ENCODE results near the gene SURF6. TPM values are rescaled to one million over a fixed set of nuclear protein-coding genes. Genes with fewer than 3 reads are reported as not detected.

SURF6 gene
- total RNA-seq, 1 experiment from 2014 or later, result 16.1 TPM

DNA sequence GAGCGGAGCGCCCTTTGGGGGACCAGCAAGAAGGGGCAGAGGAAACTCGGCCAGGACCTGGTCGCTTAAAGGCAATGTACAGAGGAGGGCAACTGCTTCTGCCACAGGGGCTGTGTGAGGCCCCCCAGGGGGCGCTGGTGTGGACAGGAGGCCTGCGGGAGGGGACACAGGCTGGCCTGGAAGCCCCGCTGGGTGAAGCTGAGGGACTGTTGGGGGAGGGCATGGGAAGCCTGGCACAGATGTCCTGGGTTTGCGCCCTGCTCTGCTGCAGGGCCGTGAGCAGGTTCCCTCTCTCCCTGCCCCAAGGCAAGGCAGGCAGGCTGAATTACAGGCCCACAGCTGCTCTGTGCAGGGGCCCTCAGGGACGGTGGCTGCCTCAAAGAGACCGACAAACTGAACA is 6.6 kb upstream of the SURF6 start:
- no TSS peak for BruUV-seq (replicated peaks)
- in situ Hi-C loops (cut with HindIII; ENCODE audit: low pct_unique_long_range_greater_than_20kb, low sequenced_read_pairs) (no loop called here), intact Hi-C loops (cut with micrococcal nuclease; ENCODE audit: unreplicated experiment) (no loop called here)
- H3K27me3 ChIP-seq (ENCODE audit: control insufficient read depth, insufficient read depth, low read length), result no peaks in the 10 kb centered on the region
- no peak overlapping the region for H3K27ac ChIP-seq (ENCODE audit: low read length)
- peaks cover 3% of the 10 kb centered on the region; the same call in 1 of the 2 replicates for H3K4me1 ChIP-seq (ENCODE audit: control insufficient read depth, insufficient read depth, low read length)
- ATAC-seq, result 0 out of 2 replicates have a peak, but pooled peaks have one; percentile 18
- CTCF ChIA-PET, result interaction anchor here (0.5 kb wide), 1 partner anchor 160 kb away, joined by 8 read pairs; no protein-coding TSS in a partner anchor
- POLR2A ChIA-PET, result no interaction called here
- DNase-seq (ENCODE audit: low read depth, low spot score), result no peak
- TF ChIP-seq TCF7L2 (IDR thresholded peaks at IDR 0.05; ENCODE audit: low read depth, low read length) (no peak), POLR2AphosphoS5 (IDR thresholded peaks at IDR 0.05; ENCODE audit: low read depth, low read length) (no peak), SIN3A (IDR thresholded peaks at IDR 0.05; ENCODE audit: borderline replicate concordance, insufficient read depth, low read depth, low read length) (no peak)
- TF ChIP-seq, protein P1, sequence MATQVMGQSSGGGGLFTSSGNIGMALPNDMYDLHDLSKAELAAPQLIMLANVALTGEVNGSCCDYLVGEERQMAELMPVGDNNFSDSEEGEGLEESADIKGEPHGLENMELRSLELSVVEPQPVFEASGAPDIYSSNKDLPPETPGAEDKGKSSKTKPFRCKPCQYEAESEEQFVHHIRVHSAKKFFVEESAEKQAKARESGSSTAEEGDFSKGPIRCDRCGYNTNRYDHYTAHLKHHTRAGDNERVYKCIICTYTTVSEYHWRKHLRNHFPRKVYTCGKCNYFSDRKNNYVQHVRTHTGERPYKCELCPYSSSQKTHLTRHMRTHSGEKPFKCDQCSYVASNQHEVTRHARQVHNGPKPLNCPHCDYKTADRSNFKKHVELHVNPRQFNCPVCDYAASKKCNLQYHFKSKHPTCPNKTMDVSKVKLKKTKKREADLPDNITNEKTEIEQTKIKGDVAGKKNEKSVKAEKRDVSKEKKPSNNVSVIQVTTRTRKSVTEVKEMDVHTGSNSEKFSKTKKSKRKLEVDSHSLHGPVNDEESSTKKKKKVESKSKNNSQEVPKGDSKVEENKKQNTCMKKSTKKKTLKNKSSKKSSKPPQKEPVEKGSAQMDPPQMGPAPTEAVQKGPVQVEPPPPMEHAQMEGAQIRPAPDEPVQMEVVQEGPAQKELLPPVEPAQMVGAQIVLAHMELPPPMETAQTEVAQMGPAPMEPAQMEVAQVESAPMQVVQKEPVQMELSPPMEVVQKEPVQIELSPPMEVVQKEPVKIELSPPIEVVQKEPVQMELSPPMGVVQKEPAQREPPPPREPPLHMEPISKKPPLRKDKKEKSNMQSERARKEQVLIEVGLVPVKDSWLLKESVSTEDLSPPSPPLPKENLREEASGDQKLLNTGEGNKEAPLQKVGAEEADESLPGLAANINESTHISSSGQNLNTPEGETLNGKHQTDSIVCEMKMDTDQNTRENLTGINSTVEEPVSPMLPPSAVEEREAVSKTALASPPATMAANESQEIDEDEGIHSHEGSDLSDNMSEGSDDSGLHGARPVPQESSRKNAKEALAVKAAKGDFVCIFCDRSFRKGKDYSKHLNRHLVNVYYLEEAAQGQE (IDR thresholded peaks at IDR 0.05; ENCODE audit: insufficient read depth in 1 of 2, low read depth in 2 of 2, low read length in 1 of 2), result no peak
- TF ChIP-seq, protein P2, sequence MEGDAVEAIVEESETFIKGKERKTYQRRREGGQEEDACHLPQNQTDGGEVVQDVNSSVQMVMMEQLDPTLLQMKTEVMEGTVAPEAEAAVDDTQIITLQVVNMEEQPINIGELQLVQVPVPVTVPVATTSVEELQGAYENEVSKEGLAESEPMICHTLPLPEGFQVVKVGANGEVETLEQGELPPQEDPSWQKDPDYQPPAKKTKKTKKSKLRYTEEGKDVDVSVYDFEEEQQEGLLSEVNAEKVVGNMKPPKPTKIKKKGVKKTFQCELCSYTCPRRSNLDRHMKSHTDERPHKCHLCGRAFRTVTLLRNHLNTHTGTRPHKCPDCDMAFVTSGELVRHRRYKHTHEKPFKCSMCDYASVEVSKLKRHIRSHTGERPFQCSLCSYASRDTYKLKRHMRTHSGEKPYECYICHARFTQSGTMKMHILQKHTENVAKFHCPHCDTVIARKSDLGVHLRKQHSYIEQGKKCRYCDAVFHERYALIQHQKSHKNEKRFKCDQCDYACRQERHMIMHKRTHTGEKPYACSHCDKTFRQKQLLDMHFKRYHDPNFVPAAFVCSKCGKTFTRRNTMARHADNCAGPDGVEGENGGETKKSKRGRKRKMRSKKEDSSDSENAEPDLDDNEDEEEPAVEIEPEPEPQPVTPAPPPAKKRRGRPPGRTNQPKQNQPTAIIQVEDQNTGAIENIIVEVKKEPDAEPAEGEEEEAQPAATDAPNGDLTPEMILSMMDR (IDR thresholded peaks at IDR 0.05), result peak; percentile 44
- no peaks in the 10 kb centered on the region; the same call in none of the 2 replicates for H3K36me3 ChIP-seq (ENCODE audit: control insufficient read depth, insufficient read depth, low read length)
- no peaks in the 10 kb centered on the region for H3K9me3 ChIP-seq (ENCODE audit: control insufficient read depth, insufficient read depth, low read depth, low read length)
- H3K4me3 ChIP-seq (ENCODE audit: low read depth in 2 of 2, low read length in 2 of 2), result no peak overlapping the region

DNA sequence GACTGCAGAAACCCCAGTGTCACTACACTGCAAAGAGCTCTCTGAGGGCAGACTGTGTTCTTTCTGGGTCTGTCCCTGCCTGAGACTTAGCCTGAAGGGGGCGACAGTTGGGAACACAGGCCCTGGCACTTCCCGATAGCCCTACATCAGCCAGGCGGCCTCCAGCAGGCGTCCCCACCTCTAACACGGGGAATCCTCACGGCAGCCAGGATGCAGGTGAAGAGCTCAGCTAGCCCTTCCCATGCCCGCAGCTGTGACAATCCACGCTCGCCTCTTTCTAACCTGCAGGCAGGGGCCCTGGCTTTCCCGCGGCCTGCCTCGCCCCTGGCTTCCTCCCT is 6.0 kb upstream of the SURF6 start:
- peaks cover 3% of the 10 kb centered on the region for H3K4me1 ChIP-seq (ENCODE audit: control insufficient read depth, insufficient read depth, low read length)
- no peaks in the 10 kb centered on the region for H3K9me3 ChIP-seq (ENCODE audit: control insufficient read depth, insufficient read depth, low read depth, low read length)
- H3K27ac ChIP-seq (ENCODE audit: low read length), result no peak overlapping the region
- TF ChIP-seq POLR2AphosphoS5 (IDR thresholded peaks at IDR 0.05; ENCODE audit: low read depth, low read length) (no peak), SIN3A (IDR thresholded peaks at IDR 0.05; ENCODE audit: borderline replicate concordance, insufficient read depth, low read depth, low read length) (no peak), TCF7L2 (IDR thresholded peaks at IDR 0.05; ENCODE audit: low read depth, low read length) (no peak)
- no peaks in the 10 kb centered on the region; the same call in none of the 2 replicates for H3K36me3 ChIP-seq (ENCODE audit: control insufficient read depth, insufficient read depth, low read length)
- ChIA-PET POLR2A (no interaction called here), CTCF (interaction anchor here (0.6 kb wide), 2 partner anchors 86 to 154 kb away, joined by 3 to 5 read pairs; no protein-coding TSS in a partner anchor)
- H3K4me3 ChIP-seq (ENCODE audit: low read depth in 2 of 2, low read length in 2 of 2), result no peak overlapping the region
- intact Hi-C loops (cut with micrococcal nuclease; ENCODE audit: unreplicated experiment) (no loop called here), in situ Hi-C loops (cut with HindIII; ENCODE audit: low pct_unique_long_range_greater_than_20kb, low sequenced_read_pairs) (no loop called here)
- ATAC-seq (peak; percentile 59; the same call in 1 of the 2 replicates), DNase-seq (ENCODE audit: low read depth, low spot score) (no peak)
- no peaks in the 10 kb centered on the region for H3K27me3 ChIP-seq (ENCODE audit: control insufficient read depth, insufficient read depth, low read length)
- BruUV-seq (replicated peaks), result no TSS peak

DNA sequence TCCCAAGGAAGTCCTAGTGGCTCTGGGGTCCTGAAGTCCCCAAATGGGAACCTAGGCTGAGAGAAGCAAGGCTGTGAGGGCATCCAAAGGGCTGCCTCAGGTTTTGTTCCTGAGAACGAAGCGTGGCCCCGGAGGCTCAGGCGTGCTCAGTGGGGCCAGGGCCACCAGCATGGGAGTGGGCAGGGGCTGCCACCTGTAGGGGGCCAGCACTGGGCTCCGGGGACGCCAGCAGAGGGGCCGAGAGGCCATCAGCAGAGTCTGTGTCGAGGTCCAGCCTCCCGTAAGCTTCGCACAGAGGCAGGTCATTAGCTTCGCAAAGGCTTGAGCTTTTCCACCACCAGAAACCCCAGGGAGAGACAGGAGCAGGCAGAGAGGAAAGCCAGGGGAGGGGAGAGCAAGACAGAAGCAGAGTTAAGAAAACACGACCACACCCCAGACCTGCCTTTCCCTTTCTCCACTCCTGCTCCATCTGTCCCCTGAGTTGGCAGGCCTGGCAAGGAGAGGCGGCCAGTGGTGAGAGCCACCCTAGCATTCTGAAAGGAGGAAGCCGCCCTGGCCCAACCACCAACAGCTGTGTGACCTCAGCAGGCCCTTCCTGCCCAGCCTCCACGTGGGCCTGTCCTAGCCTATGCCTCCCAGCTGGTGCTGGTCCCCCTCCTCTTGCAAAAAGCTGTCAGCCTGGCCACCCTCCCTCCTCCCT is 5.5 kb upstream of the SURF6 start:
- POLR2A ChIA-PET, result no interaction called here
- no peak for TF ChIP-seq TCF7L2 (IDR thresholded peaks at IDR 0.05; ENCODE audit: low read depth, low read length)
- TF ChIP-seq, protein P1 (IDR thresholded peaks at IDR 0.05; ENCODE audit: insufficient read depth in 1 of 2, low read depth in 2 of 2, low read length in 1 of 2), result no peak
- no peak for TF ChIP-seq SIN3A (IDR thresholded peaks at IDR 0.05; ENCODE audit: borderline replicate concordance, insufficient read depth, low read depth, low read length)
- TF ChIP-seq, protein P2 (IDR thresholded peaks at IDR 0.05), result no peak
- TF ChIP-seq POLR2AphosphoS5 (IDR thresholded peaks at IDR 0.05; ENCODE audit: low read depth, low read length), result no peak
- Histone ChIP-seq H3K4me3 (ENCODE audit: low read depth in 2 of 2, low read length in 2 of 2) (no peak overlapping the region), H3K36me3 (ENCODE audit: control insufficient read depth, insufficient read depth, low read length) (no peaks in the 10 kb centered on the region; the same call in 1 of the 2 replicates), H3K27ac (ENCODE audit: low read length) (no peak overlapping the region), H3K27me3 (ENCODE audit: control insufficient read depth, insufficient read depth, low read length) (no peaks in the 10 kb centered on the region), H3K9me3 (ENCODE audit: control insufficient read depth, insufficient read depth, low read depth, low read length) (no peaks in the 10 kb centered on the region), H3K4me1 (ENCODE audit: control insufficient read depth, insufficient read depth, low read length) (peaks cover 2% of the 10 kb centered on the region)
- DNase-seq (ENCODE audit: low read depth, low spot score), result no peak
- no TSS peak for BruUV-seq (replicated peaks)
- CTCF ChIA-PET, result interaction anchor here (0.6 kb wide), 2 partner anchors 86 to 153 kb away, joined by 3 to 5 read pairs; no protein-coding TSS in a partner anchor
- in situ Hi-C loops (cut with HindIII; ENCODE audit: low pct_unique_long_range_greater_than_20kb, low sequenced_read_pairs) (no loop called here), intact Hi-C loops (cut with micrococcal nuclease; ENCODE audit: unreplicated experiment) (no loop called here)
- ATAC-seq, result no peak
